HL-60 (cell line): ENCODE results near the gene PSMC3IP.

Experiments used
- DNase-seq, 2 experiments: peaks; one replicate each; pipeline ENCODE4 v3.0.0-alpha.2; 2010 to 2020; ENCODE audit warnings: low read depth in 1 of 2, low spot score in 1 of 2
- H3K27ac ChIP-seq: fragments of 250-450 bp; sonication (Bioruptor Pico); replicated peaks from 2 replicates; pipeline ENCODE4 v1.5.1; 2020; ENCODE audit warnings: mild to moderate bottlenecking, moderate library complexity
- H3K27me3 ChIP-seq: fragments of 250-450 bp; sonication (Bioruptor Pico); 2 replicates; pipeline ENCODE4 v1.5.1; 2021; ENCODE audit warnings: mild to moderate bottlenecking, moderate library complexity; ENCODE audit not compliant: insufficient read depth, poor library complexity, severe bottlenecking
- H3K4me3 ChIP-seq: replicated peaks from 2 replicates; pipeline ENCODE4 v1.5.1; 2011; ENCODE audit warnings: mild to moderate bottlenecking, control low read depth, low read length; ENCODE audit not compliant: insufficient read depth
- CTCF ChIP-seq: IDR thresholded peaks from one replicate; pipeline ENCODE4 v1.5.1; 2011; ENCODE audit warnings: low read length, control low read depth, inconsistent platforms; ENCODE audit not compliant: insufficient read depth
- GABPA ChIP-seq: IDR thresholded peaks from 2 replicates; pipeline ENCODE4 v1.6.1; 2012; ENCODE audit warnings: low read depth
- POLR2AphosphoS5 ChIP-seq: IDR thresholded peaks from 2 replicates; pipeline ENCODE4 v1.6.1; 2012; ENCODE audit warnings: low read depth
- REST ChIP-seq: IDR thresholded peaks from 2 replicates; pipeline ENCODE4 v1.6.1; 2012; ENCODE audit warnings: low read depth; ENCODE audit not compliant: insufficient replicate concordance
- SPI1 ChIP-seq: IDR thresholded peaks from 2 replicates; pipeline ENCODE4 v1.6.1; 2012; ENCODE audit warnings: low read depth, mild to moderate bottlenecking, borderline replicate concordance

The PSMC3IP gene

GRCh38 chr17:42579794-42580551, 2.4 kb upstream of the PSMC3IP start:
- DNase-seq, result no peak
- H3K4me3 ChIP-seq, result no peak overlapping the region
- TF ChIP-seq CTCF (no peak), GABPA (no peak), POLR2AphosphoS5 (no peak), REST (no peak), SPI1 (no peak)
- H3K27ac ChIP-seq, result no peak overlapping the region; the same call in 1 of the 2 replicates
- no peaks in the 10 kb centered on the region for H3K27me3 ChIP-seq

- H3K4me3 ChIP-seq, result peak overlapping the region; percentile 37
- peak in 1 of 2 experiments; percentile 84 for DNase-seq
- H3K27me3 ChIP-seq, result no peaks in the 10 kb centered on the region
- TF ChIP-seq SPI1 (no peak), CTCF (peak; percentile 74), POLR2AphosphoS5 (no peak), GABPA (no peak), REST (peak; percentile 10)
- H3K27ac ChIP-seq, result peak overlapping the region; percentile 94
Measured at GRCh38 chr17:42578282-42578869, 847 bp upstream of the PSMC3IP start.

GRCh38 chr17:42577140-42577531, 393 bp downstream of the PSMC3IP start:
- no peaks in the 10 kb centered on the region for H3K27me3 ChIP-seq
- no peak; the same call in 1 of the 2 replicates for TF ChIP-seq POLR2AphosphoS5
- TF ChIP-seq CTCF, result no peak
- TF ChIP-seq REST, result no peak
- no peak for TF ChIP-seq GABPA
- TF ChIP-seq SPI1, result no peak
- H3K27ac ChIP-seq, result peak overlapping the region; percentile 94
- H3K4me3 ChIP-seq, result peak overlapping the region; percentile 92
- no peak for DNase-seq
